ENCODE results near the gene WWOX. TPM values are rescaled to one million over a fixed set of nuclear protein-coding genes. Genes with fewer than 3 reads are reported as not detected.

WWOX gene
- total RNA-seq, 1 donor from 2014 or later, result 16.1 TPM

GRCh38 chr16:78094998-78095397 is 4.5 kb upstream of the WWOX start:
- peaks cover 17% of the 10 kb centered on the region for H3K27me3 Mint-ChIP-seq
- H3K27ac Mint-ChIP-seq, result no peak overlapping the region
- H3K9me3 Mint-ChIP-seq, result peaks cover 3% of the 10 kb centered on the region
- no peak for DNase-seq
- intact Hi-C loops (cut with micrococcal nuclease), result loop anchor here (5.0 to 10.0 kb wide), 3 partner anchors 373 to 858 kb away; partner anchors contain the start of gene NUDT7
- peaks cover 9% of the 10 kb centered on the region for H3K4me1 Mint-ChIP-seq
- no peak overlapping the region for H3K4me3 Mint-ChIP-seq
- H3K36me3 Mint-ChIP-seq (ENCODE audit: low read depth), result no peaks in the 10 kb centered on the region

- DNase-seq, result no peak
- Mint-ChIP-seq H3K27ac (no peak overlapping the region), H3K4me1 (peaks cover 13% of the 10 kb centered on the region), H3K36me3 (ENCODE audit: low read depth) (no peaks in the 10 kb centered on the region), H3K9me3 (peaks cover 3% of the 10 kb centered on the region), H3K4me3 (no peak overlapping the region), H3K27me3 (peaks cover 16% of the 10 kb centered on the region)
- intact Hi-C loops (cut with micrococcal nuclease), result loop anchor here (5.0 to 10.0 kb wide), 3 partner anchors 374 to 859 kb away; partner anchors contain the start of gene NUDT7
Measured at GRCh38 chr16:78096386-78096785, 3.1 kb upstream of the WWOX start.

- no peak for DNase-seq
- Mint-ChIP-seq H3K27me3 (peaks cover 10% of the 10 kb centered on the region), H3K4me1 (peaks cover 15% of the 10 kb centered on the region), H3K27ac (no peak overlapping the region), H3K9me3 (peaks cover 3% of the 10 kb centered on the region), H3K4me3 (no peak overlapping the region), H3K36me3 (ENCODE audit: low read depth) (no peaks in the 10 kb centered on the region)
- intact Hi-C loops (cut with micrococcal nuclease), result loop anchor here (5.0 to 10.0 kb wide), 3 partner anchors 375 to 860 kb away; partner anchors contain the start of gene NUDT7
Measured at GRCh38 chr16:78097548-78097947, 1.9 kb upstream of the WWOX start.

- intact Hi-C loops (cut with micrococcal nuclease), result loop anchor here (2.0 to 10.0 kb wide), 4 partner anchors 376 to 907 kb away; partner anchors contain the start of genes MON1B and NUDT7
- Mint-ChIP-seq H3K4me3 (no peak overlapping the region), H3K36me3 (ENCODE audit: low read depth) (no peaks in the 10 kb centered on the region), H3K27me3 (peaks cover 6% of the 10 kb centered on the region), H3K27ac (no peak overlapping the region), H3K4me1 (peaks cover 15% of the 10 kb centered on the region), H3K9me3 (peaks cover 3% of the 10 kb centered on the region)
- no peak for DNase-seq
Measured at GRCh38 chr16:78098087-78098486, 1.4 kb upstream of the WWOX start.

- Mint-ChIP-seq H3K4me1 (peaks cover 15% of the 10 kb centered on the region), H3K9me3 (peaks cover 3% of the 10 kb centered on the region), H3K27me3 (peaks cover 3% of the 10 kb centered on the region), H3K27ac (peak overlapping the region; percentile 95), H3K4me3 (peak overlapping the region; percentile 93), H3K36me3 (ENCODE audit: low read depth) (no peaks in the 10 kb centered on the region)
- intact Hi-C loops (cut with micrococcal nuclease), result loop anchor here (2.0 to 10.0 kb wide), 4 partner anchors 376 to 908 kb away; partner anchors contain the start of genes MON1B and NUDT7
- DNase-seq, result peak; percentile 62
Measured at GRCh38 chr16:78098595-78099270, 721 bp upstream of the WWOX start.

- no peaks in the 10 kb centered on the region for H3K36me3 Mint-ChIP-seq (ENCODE audit: low read depth)
- no peak for DNase-seq
- H3K9me3 Mint-ChIP-seq, result no peaks in the 10 kb centered on the region
- H3K4me3 Mint-ChIP-seq, result peak overlapping the region; percentile 93
- no peaks in the 10 kb centered on the region for H3K27me3 Mint-ChIP-seq
- H3K27ac Mint-ChIP-seq, result peak overlapping the region; percentile 95
- intact Hi-C loops (cut with micrococcal nuclease), result no loop called here
- H3K4me1 Mint-ChIP-seq, result peaks cover 15% of the 10 kb centered on the region
Measured at GRCh38 chr16:78100112-78100467, 636 bp downstream of the WWOX start.

GRCh38 chr16:78102122-78102660 is 2.7 kb downstream of the WWOX start:
- no peak for DNase-seq
- Mint-ChIP-seq H3K36me3 (ENCODE audit: low read depth) (no peaks in the 10 kb centered on the region), H3K27me3 (no peaks in the 10 kb centered on the region), H3K4me3 (no peak overlapping the region), H3K4me1 (peaks cover 15% of the 10 kb centered on the region), H3K9me3 (no peaks in the 10 kb centered on the region), H3K27ac (no peak overlapping the region)
- intact Hi-C loops (cut with micrococcal nuclease), result no loop called here

GRCh38 chr16:78102865-78103264 is 3.4 kb downstream of the WWOX start:
- Mint-ChIP-seq H3K27me3 (no peaks in the 10 kb centered on the region), H3K9me3 (no peaks in the 10 kb centered on the region), H3K4me3 (no peak overlapping the region), H3K36me3 (ENCODE audit: low read depth) (no peaks in the 10 kb centered on the region), H3K4me1 (peaks cover 14% of the 10 kb centered on the region), H3K27ac (no peak overlapping the region)
- no peak for DNase-seq
- intact Hi-C loops (cut with micrococcal nuclease), result no loop called here

- DNase-seq, result no peak
- Mint-ChIP-seq H3K4me1 (peaks cover 3% of the 10 kb centered on the region), H3K9me3 (no peaks in the 10 kb centered on the region), H3K27ac (no peak overlapping the region), H3K4me3 (no peak overlapping the region), H3K27me3 (no peaks in the 10 kb centered on the region), H3K36me3 (ENCODE audit: low read depth) (peaks cover 5% of the 10 kb centered on the region)
- intact Hi-C loops (cut with micrococcal nuclease), result no loop called here
Measured at GRCh38 chr16:78105517-78105916, 6.1 kb downstream of the WWOX start.

GRCh38 chr16:78106686-78107085 is 7.2 kb downstream of the WWOX start:
- Mint-ChIP-seq H3K36me3 (ENCODE audit: low read depth) (peaks cover 5% of the 10 kb centered on the region), H3K27ac (no peak overlapping the region), H3K4me1 (no peaks in the 10 kb centered on the region), H3K27me3 (no peaks in the 10 kb centered on the region), H3K4me3 (no peak overlapping the region), H3K9me3 (no peaks in the 10 kb centered on the region)
- intact Hi-C loops (cut with micrococcal nuclease), result no loop called here
- no peak for DNase-seq

- H3K4me3 Mint-ChIP-seq, result no peak overlapping the region
- H3K4me1 Mint-ChIP-seq, result no peaks in the 10 kb centered on the region
- intact Hi-C loops (cut with micrococcal nuclease), result no loop called here
- DNase-seq, result no peak
- H3K36me3 Mint-ChIP-seq (ENCODE audit: low read depth), result peaks cover 5% of the 10 kb centered on the region
- no peak overlapping the region for H3K27ac Mint-ChIP-seq
- H3K27me3 Mint-ChIP-seq, result no peaks in the 10 kb centered on the region
- no peaks in the 10 kb centered on the region for H3K9me3 Mint-ChIP-seq
Measured at GRCh38 chr16:78108451-78108850, 9.0 kb downstream of the WWOX start.

GRCh38 chr16:78113258-78113657 is 13.8 kb downstream of the WWOX start:
- Mint-ChIP-seq H3K4me3 (no peak overlapping the region), H3K4me1 (no peaks in the 10 kb centered on the region), H3K27me3 (no peaks in the 10 kb centered on the region), H3K36me3 (ENCODE audit: low read depth) (peaks cover 8% of the 10 kb centered on the region), H3K9me3 (no peaks in the 10 kb centered on the region), H3K27ac (no peak overlapping the region)
- intact Hi-C loops (cut with micrococcal nuclease), result no loop called here
- no peak for DNase-seq

- H3K36me3 Mint-ChIP-seq (ENCODE audit: low read depth), result peaks cover 5% of the 10 kb centered on the region
- intact Hi-C loops (cut with micrococcal nuclease), result no loop called here
Measured at GRCh38 chr16:78115659-78116058, 16.2 kb downstream of the WWOX start.

GRCh38 chr16:78116946-78117345 is 17.5 kb downstream of the WWOX start:
- Mint-ChIP-seq H3K36me3 (ENCODE audit: low read depth) (peaks cover 5% of the 10 kb centered on the region), H3K4me3 (no peak overlapping the region), H3K4me1 (no peaks in the 10 kb centered on the region), H3K27ac (no peak overlapping the region), H3K9me3 (no peaks in the 10 kb centered on the region), H3K27me3 (no peaks in the 10 kb centered on the region)
- intact Hi-C loops (cut with micrococcal nuclease), result no loop called here
- DNase-seq, result no peak

More at GRCh38 chr16:78115659-78116058, 16.2 kb downstream of the WWOX start:
- Mint-ChIP-seq H3K4me3 (no peak overlapping the region), H3K9me3 (no peaks in the 10 kb centered on the region), H3K27ac (no peak overlapping the region), H3K27me3 (no peaks in the 10 kb centered on the region), H3K4me1 (no peaks in the 10 kb centered on the region)
- no peak for DNase-seq
